Measurements from ENCODE around the gene DRGX. TPM values are rescaled to one million over a fixed set of nuclear protein-coding genes. Genes with fewer than 3 reads are reported as not detected.

The DRGX gene
- total RNA-seq, 4 donors from 2014 or later: 1.2 TPM; not detected in 3

DNA sequence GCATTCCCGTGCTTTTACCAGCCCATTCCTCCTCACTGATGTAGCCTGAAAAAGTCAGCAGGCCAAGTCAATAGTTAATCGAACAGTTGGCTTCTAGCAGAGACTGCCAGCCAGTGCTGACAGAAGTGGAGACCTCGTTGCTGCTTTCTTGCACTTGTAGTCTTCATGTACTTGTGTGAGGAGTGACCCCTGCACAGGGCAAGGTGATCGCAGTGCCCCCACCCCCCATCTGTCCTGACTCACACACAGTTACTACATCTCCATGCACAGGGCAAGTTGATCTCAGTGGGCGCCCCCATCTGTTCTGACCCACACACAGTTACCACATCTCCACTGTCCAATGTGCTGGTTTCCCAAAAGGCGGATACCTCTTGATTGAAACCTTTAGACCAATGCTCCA is 62.7 kb downstream of the DRGX start:
- DNase-seq (ENCODE audit: low spot score in 2 of 2): no peak

DNA sequence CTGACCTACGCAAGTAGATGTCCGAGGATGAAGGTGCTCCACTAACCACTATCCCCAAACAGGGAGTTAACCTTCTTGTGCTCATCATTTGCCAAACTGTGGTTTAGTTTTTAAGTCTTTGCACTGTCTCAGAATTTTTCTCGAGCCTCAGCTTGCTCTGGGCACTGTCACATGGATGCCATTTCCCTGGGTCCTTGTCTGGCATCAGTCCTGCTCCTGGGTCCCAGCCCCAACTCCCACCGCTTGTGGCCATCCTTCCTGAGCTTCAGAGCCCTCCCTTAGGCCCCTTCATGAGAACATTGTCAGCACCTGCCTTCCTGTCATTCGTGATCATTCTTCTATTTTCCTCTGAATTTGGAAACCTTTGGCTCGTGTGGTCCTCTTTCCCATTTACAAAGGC is 63.1 kb downstream of the DRGX start:
- DNase-seq (ENCODE audit: low spot score in 2 of 2): no peak
- Histone ChIP-seq H3K36me3 (no peaks in the 10 kb centered on the region), H3K27ac (no peak overlapping the region), H3K4me1 (peaks cover 9% of the 10 kb centered on the region), H3K9me3 (no peaks in the 10 kb centered on the region), H3K27me3 (no peaks in the 10 kb centered on the region), H3K4me3 (no peak overlapping the region)
- 82% methylated on average over 6 of the region's 6 CpGs for WGBS
- no peak for TF ChIP-seq POLR2A (IDR thresholded peaks at IDR 0.05)
- TF ChIP-seq POLR2AphosphoS5 (IDR thresholded peaks at IDR 0.05): no peak
- TF ChIP-seq, protein P1, sequence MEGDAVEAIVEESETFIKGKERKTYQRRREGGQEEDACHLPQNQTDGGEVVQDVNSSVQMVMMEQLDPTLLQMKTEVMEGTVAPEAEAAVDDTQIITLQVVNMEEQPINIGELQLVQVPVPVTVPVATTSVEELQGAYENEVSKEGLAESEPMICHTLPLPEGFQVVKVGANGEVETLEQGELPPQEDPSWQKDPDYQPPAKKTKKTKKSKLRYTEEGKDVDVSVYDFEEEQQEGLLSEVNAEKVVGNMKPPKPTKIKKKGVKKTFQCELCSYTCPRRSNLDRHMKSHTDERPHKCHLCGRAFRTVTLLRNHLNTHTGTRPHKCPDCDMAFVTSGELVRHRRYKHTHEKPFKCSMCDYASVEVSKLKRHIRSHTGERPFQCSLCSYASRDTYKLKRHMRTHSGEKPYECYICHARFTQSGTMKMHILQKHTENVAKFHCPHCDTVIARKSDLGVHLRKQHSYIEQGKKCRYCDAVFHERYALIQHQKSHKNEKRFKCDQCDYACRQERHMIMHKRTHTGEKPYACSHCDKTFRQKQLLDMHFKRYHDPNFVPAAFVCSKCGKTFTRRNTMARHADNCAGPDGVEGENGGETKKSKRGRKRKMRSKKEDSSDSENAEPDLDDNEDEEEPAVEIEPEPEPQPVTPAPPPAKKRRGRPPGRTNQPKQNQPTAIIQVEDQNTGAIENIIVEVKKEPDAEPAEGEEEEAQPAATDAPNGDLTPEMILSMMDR (IDR thresholded peaks at IDR 0.05): no peak
- no peak for TF ChIP-seq EP300 (IDR thresholded peaks at IDR 0.05)

More for the DNA sequence above, 62.7 kb downstream of the DRGX start:
- TF ChIP-seq POLR2A (IDR thresholded peaks at IDR 0.05): no peak
- no peak for TF ChIP-seq POLR2AphosphoS5 (IDR thresholded peaks at IDR 0.05)
- no peak for TF ChIP-seq EP300 (IDR thresholded peaks at IDR 0.05)
- TF ChIP-seq, protein P1 (IDR thresholded peaks at IDR 0.05): no peak
- Histone ChIP-seq H3K27ac (no peak overlapping the region), H3K4me1 (peaks cover 7% of the 10 kb centered on the region), H3K27me3 (no peaks in the 10 kb centered on the region), H3K4me3 (no peak overlapping the region), H3K36me3 (no peaks in the 10 kb centered on the region), H3K9me3 (no peaks in the 10 kb centered on the region)
- 92% methylated on average over 6 of the region's 6 CpGs for WGBS

DNA sequence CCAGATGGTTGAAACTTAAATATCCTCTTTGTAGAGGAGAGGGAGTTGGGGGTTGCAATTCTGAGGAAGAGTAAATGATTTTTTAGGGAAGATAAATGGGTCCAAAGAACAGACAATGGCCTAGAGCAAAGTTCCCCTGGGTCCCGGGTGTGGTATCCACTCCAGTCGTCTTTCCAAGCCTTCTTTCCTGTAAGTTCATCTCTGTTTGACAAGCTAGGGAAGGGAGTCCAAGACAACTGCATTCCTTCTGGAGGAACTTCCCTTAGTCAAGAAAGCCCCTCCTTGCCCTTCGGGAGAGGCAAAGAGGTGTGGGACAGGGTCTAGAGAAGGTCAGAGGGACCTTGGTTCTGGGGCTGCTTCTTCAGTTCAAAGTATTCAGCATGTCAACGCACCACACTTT is 63.6 kb downstream of the DRGX start:
- H3K9me3 ChIP-seq: no peaks in the 10 kb centered on the region
- H3K36me3 ChIP-seq: no peaks in the 10 kb centered on the region
- WGBS: 60% methylated on average over 4 of the region's 4 CpGs
- TF ChIP-seq POLR2AphosphoS5 (IDR thresholded peaks at IDR 0.05): no peak
- TF ChIP-seq, protein P1 (IDR thresholded peaks at IDR 0.05): no peak
- no peak for TF ChIP-seq EP300 (IDR thresholded peaks at IDR 0.05)
- TF ChIP-seq POLR2A (IDR thresholded peaks at IDR 0.05): no peak
- no peaks in the 10 kb centered on the region for H3K27me3 ChIP-seq
- no peak overlapping the region for H3K27ac ChIP-seq
- H3K4me1 ChIP-seq: peaks cover 9% of the 10 kb centered on the region
- no peak overlapping the region for H3K4me3 ChIP-seq
- DNase-seq (ENCODE audit: low spot score in 2 of 2): no peak

DNA sequence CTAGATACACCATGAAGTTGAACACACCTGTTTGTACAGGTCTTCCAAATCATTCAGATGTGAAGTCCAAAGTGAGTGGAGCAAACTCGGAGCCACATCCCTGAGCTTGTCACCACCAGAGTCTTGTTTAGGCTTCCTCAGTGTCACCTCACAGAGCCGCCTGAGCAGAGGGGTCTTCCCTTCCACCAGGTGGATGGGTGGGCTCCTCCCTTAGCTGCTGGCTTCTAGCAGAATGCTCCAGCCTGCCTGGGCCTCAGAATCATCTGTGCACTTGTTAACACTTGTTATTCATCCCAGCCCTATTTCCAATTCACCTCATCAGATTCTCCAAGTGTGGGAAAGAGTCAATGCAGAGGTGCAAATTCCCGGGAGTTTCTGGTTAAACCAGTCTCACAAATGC is 64.5 kb downstream of the DRGX start:
- Histone ChIP-seq H3K36me3 (no peaks in the 10 kb centered on the region), H3K4me1 (peaks cover 9% of the 10 kb centered on the region), H3K4me3 (no peak overlapping the region), H3K27me3 (no peaks in the 10 kb centered on the region), H3K9me3 (no peaks in the 10 kb centered on the region), H3K27ac (no peak overlapping the region)
- WGBS: 69% methylated on average over 3 of the region's 3 CpGs
- DNase-seq (ENCODE audit: low spot score in 2 of 2): no peak
- TF ChIP-seq EP300 (IDR thresholded peaks at IDR 0.05) (no peak), POLR2A (IDR thresholded peaks at IDR 0.05) (no peak), POLR2AphosphoS5 (IDR thresholded peaks at IDR 0.05) (no peak)
- TF ChIP-seq, protein P1 (IDR thresholded peaks at IDR 0.05): no peak

DNA sequence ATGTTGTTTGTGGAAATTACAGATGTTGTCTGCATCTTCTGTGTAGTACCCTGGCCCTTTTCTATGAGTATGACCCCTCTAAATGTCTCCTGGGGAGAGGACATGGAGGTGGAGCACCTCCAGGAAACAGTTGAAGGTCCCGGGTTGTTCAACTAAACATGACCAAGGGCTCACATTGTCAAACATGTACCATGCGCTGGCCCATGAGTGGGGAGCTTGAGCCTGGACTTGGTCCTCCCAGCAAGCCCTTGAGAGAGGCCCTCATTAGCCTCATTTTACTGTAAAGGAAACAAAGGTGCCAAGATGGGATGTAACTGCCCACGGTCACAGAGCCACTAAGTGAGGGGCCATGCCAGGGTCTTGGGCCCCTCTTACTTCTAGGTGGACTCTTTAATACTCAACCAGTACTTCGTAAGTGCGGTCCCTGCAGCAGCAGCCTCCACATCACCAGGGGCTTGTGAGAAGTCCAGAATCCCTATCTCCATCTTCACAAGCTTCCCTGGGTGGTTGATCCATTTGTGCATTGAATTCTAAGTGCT is 65.7 kb downstream of the DRGX start:
- DNase-seq (ENCODE audit: low spot score in 2 of 2): no peak
- TF ChIP-seq POLR2AphosphoS5 (IDR thresholded peaks at IDR 0.05) (no peak), POLR2A (IDR thresholded peaks at IDR 0.05) (no peak), EP300 (IDR thresholded peaks at IDR 0.05) (no peak)
- TF ChIP-seq, protein P1 (IDR thresholded peaks at IDR 0.05): no peak
- no peak overlapping the region for H3K27ac ChIP-seq
- WGBS: 88% methylated on average over 4 of the region's 5 CpGs
- H3K36me3 ChIP-seq: no peaks in the 10 kb centered on the region
- no peaks in the 10 kb centered on the region for H3K27me3 ChIP-seq
- peaks cover 9% of the 10 kb centered on the region for H3K4me1 ChIP-seq
- no peaks in the 10 kb centered on the region for H3K9me3 ChIP-seq
- no peak overlapping the region for H3K4me3 ChIP-seq
